ENCODE results near the gene CLSTN2. TPM values are rescaled to one million over a fixed set of nuclear protein-coding genes. Genes with fewer than 3 reads are reported as not detected.
A peak's percentile ranks its signal among the peaks of the same experiment; 100 is the strongest.

CLSTN2 gene
- total RNA-seq, 1 experiment from 2014 or later, result 0.68 TPM

- Histone ChIP-seq H3K9me3 (ENCODE audit: control insufficient read depth, low read depth, low read length) (no peaks in the 10 kb centered on the region), H4K8ac (replicated peaks; ENCODE audit: insufficient read length, low read depth, low read length) (no peak overlapping the region), H2BK5ac (ENCODE audit: insufficient read length, low read length) (no peak overlapping the region), H3K23ac (ENCODE audit: insufficient read length, low read depth, low read length) (no peak overlapping the region), H3K27me3 (ENCODE audit: insufficient read depth, low read length) (no peaks in the 10 kb centered on the region), H3K4me2 (ENCODE audit: insufficient read depth, insufficient read length, low read length) (no peak overlapping the region), H3K23me2 (ENCODE audit: insufficient read length, low read depth, low read length, poor library complexity, severe bottlenecking) (no peaks in the 10 kb centered on the region), H3K9ac (ENCODE audit: extremely low read depth, insufficient read length, low read length) (no peak overlapping the region), H3K14ac (ENCODE audit: insufficient read depth, low read length) (no peak overlapping the region), H2BK15ac (ENCODE audit: low read depth, low read length) (no peak overlapping the region), H3K79me1 (ENCODE audit: insufficient read depth, low read depth, low read length, poor library complexity, severe bottlenecking) (no peaks in the 10 kb centered on the region), H3K18ac (ENCODE audit: insufficient read length, low read depth, low read length) (no peak overlapping the region), H2BK12ac (ENCODE audit: insufficient read length, low read depth, low read length) (no peak overlapping the region), H2BK20ac (ENCODE audit: low read depth, low read length, poor library complexity, severe bottlenecking) (no peak overlapping the region), H4K91ac (ENCODE audit: insufficient read length, low read depth, low read length) (no peak overlapping the region), H2AK5ac (ENCODE audit: insufficient read length, low read length) (no peak overlapping the region), H3K56ac (ENCODE audit: insufficient read length, low read depth, low read length) (no peak overlapping the region), H2AFZ (ENCODE audit: low read length) (no peak overlapping the region), H4K5ac (ENCODE audit: insufficient read length, low read depth, low read length) (no peak overlapping the region), H3K4me1 (ENCODE audit: insufficient read depth, low read length) (no peaks in the 10 kb centered on the region), H3T11ph (ENCODE audit: low read length) (no peak overlapping the region), H3K4ac (ENCODE audit: low read depth, low read length) (no peak overlapping the region), H2BK120ac (ENCODE audit: low read depth, low read length, poor library complexity, severe bottlenecking) (no peak overlapping the region), H3K27ac (ENCODE audit: insufficient read length, low read depth, low read length) (no peak overlapping the region), H4K20me1 (ENCODE audit: control insufficient read depth, insufficient read depth, insufficient read length) (no peaks in the 10 kb centered on the region), H3K79me2 (ENCODE audit: insufficient read depth, low read length) (no peaks in the 10 kb centered on the region)
- H3K27ac Mint-ChIP-seq, result 0 out of 7 replicates have a peak overlapping the region, but pooled peaks of 1 of the 3 experiments have one; percentile 14
- H3K4me1 Mint-ChIP-seq, result no peaks in the 10 kb centered on the region
- no CpG with 5 or more reads among the region's 3 CpGs for WGBS (ENCODE audit: extremely low coverage, insufficient read length, low lambda C conversion rate)
- no peak overlapping the region for H3K4me3 Mint-ChIP-seq
- H3K9me3 Mint-ChIP-seq, result no peaks in the 10 kb centered on the region; a peak in 1 of 5 replicates
- DNase-seq, result peak; percentile 5
- TF ChIP-seq, protein P1, sequence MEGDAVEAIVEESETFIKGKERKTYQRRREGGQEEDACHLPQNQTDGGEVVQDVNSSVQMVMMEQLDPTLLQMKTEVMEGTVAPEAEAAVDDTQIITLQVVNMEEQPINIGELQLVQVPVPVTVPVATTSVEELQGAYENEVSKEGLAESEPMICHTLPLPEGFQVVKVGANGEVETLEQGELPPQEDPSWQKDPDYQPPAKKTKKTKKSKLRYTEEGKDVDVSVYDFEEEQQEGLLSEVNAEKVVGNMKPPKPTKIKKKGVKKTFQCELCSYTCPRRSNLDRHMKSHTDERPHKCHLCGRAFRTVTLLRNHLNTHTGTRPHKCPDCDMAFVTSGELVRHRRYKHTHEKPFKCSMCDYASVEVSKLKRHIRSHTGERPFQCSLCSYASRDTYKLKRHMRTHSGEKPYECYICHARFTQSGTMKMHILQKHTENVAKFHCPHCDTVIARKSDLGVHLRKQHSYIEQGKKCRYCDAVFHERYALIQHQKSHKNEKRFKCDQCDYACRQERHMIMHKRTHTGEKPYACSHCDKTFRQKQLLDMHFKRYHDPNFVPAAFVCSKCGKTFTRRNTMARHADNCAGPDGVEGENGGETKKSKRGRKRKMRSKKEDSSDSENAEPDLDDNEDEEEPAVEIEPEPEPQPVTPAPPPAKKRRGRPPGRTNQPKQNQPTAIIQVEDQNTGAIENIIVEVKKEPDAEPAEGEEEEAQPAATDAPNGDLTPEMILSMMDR (conservative IDR thresholded peaks at IDR 0.05), result no peak
- peaks cover 15% of the 10 kb centered on the region for H3K27me3 Mint-ChIP-seq (ENCODE audit: low read depth)
- H3K36me3 Mint-ChIP-seq (ENCODE audit: insufficient read depth in 1 of 3, low read depth in 3 of 3), result no peaks in the 10 kb centered on the region; a peak in 1 of 7 replicates
Observed at GRCh38 chr3:139988472-139989156, 53.6 kb downstream of the CLSTN2 start.

All from H9 (cell line).